SKM-1 (cell line): ENCODE data around the gene KLC4.

Source experiments
- DNase-seq: peaks from one replicate; lab custom pipeline; 2025; ENCODE audit not compliant: unreplicated experiment; lab: John Stamatoyannopoulos, UW

The KLC4 gene

DNA sequence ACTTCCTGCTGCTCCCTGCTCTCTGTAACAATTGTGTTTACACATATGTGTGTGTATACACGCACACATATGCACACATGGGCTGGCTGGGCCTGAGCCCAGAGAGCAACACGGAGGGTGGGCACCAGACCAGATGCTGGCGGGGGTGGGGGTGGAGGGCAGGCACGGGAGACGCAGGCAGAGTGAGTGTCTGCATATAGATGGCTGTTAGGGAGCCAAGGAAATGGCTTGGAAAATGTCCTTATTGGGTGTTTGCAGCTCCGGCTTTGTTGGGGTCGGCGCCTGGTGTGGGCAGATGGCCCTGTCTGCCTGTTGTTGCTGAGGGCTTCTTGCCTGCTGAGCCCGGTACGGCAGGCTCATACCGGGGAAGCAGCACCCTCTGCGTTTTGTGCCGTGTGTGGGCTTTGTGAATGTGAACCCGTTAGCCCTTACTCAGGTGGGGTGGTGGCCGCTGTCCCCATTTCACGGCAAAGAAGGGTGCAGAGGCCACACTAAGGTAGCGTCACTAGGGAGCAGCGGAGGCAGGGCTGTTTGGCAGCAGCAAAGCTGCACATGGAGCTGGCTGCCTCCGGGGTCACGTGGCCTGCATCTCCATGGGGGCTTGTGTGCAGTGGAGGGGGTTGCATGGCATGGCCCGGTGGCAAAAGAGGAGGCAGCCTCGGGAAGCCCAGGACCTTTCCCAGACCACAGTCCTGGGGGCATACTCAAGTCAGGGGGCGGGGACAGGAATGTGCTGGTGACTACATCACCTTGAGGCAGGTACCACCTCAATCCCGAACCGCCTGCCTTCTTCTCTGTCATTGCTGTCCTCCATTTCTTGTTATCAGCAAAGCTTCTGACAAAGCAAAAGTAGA is 64.3 kb downstream of the KLC4 start:
- no peak for DNase-seq

DNA sequence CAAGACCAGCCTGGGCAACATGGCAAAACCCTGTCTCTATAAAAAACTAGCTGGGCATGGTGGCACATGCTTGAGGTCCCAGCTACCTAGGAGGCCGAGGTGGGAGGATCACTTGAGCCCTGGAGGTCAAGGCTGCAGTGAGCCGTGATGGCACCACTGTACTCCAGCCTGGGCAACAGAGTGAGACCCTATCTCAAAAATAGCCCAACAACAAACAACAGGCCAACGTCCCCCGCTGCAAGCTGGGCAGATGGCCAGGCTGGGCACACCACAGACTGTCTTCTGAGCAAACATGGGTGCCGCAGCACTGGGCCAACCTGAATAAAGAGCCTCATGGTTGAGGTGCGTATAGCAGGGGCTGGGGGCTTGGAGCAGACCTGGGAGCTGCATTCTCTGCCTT is 65.0 kb downstream of the KLC4 start:
- DNase-seq: no peak
